GM19099 (cell line): ENCODE results near the gene HDAC4.

Experiments used
- POLR2A ChIP-seq: IDR thresholded peaks from 3 replicates; pipeline ENCODE4 v1.6.1; 2011; ENCODE audit warnings: low read depth; ENCODE audit not compliant: insufficient read length; ENCODE audit errors: extremely low read depth

HDAC4 gene

DNA sequence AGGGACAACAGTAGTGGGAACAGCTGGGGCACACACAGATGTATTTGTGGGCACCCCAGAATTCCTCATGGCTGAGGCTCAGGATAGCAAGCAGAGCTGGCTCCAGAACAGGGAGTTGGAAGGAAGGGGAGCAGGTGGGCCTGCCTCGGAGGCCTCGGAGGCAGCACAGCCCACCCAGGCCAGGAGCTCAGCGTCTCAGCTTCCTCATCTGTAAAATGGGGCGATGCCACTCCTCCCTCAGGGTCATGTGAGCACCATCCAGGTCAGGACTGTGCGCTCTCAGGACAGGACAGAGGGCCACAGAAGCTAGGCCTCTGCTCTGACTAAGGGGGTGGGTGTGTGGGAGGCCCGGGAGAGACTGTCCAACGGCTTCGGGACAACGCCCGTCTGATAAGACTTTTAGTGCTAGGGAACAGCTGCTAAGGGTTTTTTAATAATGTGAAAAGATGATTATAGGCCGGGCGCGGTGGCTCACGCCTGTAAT, 106.2 kb downstream of the HDAC4 start:
- no peak for TF ChIP-seq POLR2A

DNA sequence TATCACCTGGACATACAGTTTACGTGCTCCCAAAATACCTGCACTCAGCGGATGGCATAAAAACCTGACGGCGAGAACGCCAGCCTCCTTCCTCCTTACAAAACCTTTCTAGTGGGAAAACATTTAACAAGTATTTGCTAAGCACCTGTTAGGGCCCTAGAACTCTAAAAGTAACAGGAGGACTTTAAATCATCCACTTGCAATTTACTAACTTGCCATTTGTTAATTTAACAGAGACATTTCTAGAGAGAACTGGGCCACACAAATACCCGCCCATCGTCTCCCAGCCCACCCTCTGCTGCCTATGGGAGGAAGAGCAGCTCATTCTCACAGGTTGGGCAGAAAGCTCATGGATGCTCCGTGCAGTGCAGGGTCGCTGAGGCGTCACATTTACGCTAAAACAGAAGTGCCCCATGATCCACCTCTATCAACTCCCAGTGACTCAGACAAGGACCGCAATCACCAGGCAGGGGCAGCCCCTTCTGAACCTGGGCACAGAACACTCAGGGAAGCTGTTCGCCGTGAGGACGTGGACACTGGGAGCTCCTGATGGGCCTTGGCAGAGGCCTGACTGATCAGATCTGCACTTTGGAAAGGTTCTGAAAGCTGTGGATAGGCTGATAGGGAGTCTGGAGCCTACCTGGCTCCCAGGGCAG, 106.9 kb downstream of the HDAC4 start:
- TF ChIP-seq POLR2A: no peak

DNA sequence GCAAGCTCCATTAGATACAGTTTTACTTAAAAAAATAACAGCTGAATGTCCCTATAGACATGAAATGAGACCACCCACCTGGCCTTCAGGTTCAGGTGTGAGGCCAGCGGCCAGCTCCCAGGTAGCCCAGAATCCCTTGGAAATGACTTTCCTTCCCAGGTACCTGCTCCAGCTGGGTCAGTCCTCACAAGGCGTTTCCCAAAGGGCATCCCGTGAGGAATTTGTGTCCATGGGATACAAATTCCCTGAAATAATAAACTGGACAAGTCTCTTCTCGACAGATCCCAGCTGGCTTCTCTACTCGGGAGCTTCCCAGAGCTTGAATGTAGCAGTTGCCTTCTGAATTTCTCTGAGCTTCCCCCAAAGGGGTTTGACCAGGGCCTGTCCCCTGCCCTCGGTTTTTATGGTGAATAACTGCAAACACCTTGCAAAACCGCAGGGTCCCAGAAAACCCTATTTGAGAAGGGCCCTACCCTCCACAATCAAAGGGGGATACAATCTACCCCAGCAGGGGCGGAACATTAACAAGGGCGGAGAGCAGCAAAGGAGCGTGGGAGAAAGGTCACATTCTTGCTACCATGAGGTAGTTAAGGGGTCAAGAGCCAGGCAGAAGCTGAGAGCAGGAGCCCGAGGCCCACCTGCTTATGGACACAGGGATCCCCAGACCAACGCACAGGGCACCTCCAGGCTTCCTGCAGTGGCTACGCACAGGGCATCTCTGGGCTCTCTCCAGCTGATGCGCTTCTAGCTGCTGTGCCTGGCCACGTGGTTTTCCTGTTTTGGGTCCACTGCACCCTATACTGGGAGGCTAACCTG, 107.7 kb downstream of the HDAC4 start:
- TF ChIP-seq POLR2A: no peak

DNA sequence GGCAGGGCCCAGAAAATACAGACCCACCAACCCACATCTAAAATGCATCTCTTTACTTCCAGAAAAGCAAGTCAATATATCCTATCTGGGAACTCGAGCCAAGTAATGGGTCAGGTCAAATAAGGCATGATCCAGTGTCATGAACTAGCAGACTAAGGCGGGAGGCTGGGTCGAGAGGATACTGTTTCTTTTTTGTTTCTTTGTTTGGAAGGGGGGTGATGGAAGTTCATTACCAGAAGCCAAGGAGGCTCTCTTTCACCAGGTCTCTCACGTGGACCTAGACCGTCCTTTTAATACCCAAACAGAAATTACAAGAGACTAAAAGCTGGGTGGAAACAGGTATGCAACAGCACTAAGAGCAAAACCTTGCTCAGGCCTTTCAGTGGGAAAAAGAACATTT, 108.3 kb downstream of the HDAC4 start:
- TF ChIP-seq POLR2A: no peak

DNA sequence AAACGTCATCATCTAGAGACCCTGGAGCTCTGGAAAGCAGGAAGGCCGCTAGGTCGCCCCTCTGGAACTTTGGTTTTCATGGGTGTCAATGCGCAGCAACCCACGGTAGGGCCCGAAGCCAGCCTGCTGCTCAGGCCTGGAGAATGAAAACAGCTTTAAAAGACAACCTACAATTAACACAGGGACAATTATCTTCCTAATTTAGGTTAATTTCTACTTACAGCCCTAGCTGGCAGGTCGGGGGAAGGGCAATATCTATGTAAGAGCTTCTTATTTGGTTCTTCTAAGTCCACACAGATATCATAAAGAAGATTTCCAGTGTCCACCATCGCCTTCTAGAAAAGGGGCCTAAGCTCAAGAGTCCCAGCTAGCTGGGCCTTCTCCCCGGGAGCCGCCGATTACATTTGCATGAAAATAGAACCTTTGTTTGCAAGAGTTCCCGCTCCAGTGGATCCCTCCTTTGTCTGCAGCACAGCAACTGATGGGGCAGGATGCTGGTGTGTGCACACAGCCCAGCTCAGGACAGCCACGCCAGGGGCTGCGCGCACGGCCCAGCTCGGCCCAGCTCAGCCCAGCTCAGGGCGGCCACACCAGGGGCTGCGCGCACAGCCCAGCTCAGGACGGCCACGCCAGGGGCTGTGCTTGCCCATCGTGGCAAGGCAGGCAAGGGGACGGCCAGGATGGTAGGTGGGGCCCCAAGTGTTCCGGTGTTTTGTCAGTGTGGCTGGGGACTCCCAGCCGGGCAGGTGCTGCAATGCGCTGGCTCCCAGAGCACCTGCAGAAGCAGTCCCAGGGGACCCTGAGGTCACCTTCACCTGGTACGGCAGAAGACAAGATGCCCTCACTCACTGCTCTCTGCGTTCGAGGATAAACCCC, 109.1 kb downstream of the HDAC4 start:
- TF ChIP-seq POLR2A: no peak

DNA sequence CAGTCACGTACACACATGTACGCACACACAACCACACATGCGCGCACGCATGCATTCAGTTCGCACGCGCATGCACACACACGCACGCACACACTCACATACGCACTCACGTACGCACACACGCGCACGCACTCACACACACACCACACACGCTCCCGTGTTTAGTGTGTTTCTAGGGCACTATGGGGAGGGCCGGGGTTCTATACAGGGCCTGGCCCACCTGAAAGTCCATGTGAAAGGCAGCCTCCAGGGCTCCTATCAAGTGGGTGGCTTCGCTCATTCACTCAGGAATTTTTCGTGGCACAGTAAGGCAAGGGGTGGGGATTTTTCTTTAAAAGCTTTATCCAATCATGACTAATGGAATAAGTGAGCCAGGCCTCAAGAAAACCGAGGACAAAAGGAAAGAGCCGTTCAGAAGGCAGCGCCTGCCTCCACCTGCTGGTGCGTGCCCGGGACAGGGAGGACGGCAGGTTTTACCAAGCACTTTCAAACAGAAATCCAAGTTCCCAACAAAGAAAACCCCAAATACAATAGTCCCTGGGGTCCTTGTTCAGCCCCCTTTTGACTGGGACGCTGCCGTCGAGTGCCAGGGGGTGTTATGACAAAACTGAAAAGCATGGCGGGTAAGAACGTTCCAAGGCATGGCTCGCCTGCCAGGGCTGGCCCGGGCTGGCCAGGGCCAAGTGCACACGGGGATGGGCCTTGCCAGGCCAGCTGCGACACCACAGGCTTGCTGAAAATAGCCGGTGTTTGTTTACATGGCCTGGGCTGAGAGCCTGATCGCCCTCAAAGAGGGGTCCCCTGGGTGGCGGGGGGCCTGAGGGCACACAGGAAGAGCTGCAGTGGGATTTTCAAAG, 110.0 kb downstream of the HDAC4 start:
- TF ChIP-seq POLR2A: no peak

DNA sequence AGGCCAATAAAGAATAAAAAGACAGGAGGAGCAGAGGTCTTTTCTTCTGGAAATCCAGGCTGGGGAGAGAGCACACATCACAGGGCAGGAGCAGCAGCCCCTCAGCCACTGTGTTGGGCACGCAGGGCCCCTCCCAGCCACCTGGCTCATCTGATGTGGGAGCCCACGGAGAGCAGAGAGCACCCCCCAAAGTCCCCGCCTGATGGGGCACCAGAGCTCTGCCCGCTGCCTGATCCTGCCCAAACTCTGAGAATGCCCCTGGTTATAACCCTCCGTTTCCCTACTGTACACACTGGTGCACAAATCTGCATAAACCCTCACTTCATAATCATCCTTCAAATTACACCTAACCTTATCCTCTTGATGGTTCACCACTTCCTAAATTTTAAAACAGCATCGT, 111.3 kb downstream of the HDAC4 start:
- no peak for TF ChIP-seq POLR2A

DNA sequence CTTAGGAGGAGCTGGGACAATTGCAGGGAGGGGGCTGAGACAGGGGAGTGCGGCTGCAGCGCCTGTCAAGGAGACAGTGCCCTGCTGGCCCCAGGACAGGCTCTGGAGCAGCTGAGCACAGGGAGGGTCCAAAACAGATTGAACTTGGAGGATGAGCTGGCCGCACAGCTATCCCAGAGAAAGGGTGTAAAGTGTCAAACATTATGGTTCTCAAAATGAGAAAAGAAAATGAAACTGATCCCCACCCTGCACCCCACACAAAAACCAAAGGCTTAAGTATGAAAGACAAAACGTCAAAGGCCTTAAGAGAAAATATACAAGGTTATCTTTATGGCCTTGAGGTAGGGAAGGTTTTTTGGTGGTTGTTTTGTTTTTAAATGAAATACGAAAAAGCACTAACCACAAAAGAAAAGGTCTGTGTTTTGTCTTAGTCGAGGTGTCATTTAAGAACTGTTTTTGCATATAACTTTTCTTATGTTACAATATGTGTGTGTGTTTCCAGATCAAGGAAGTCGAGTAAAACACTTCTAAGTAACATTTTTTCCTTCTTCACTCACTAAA, 111.8 kb downstream of the HDAC4 start:
- no peak for TF ChIP-seq POLR2A

DNA sequence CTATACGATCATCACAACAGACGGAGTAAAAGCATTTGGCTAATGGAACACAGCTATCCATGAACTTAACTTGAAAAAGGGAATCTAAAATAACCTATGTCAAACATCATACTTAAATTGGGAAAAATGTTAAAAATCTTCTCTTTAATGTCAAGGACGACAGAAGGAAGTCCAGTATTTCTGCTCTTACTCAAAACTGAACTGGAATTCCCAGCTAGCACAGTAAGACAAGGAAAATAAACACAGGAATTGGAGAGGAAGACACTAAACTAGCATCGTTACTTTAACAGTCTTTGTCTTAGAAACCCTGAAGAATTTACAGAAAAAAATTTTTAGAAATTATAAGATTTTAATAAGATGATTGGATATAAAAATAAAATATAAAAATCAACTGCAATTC, 112.6 kb downstream of the HDAC4 start:
- TF ChIP-seq POLR2A: no peak

DNA sequence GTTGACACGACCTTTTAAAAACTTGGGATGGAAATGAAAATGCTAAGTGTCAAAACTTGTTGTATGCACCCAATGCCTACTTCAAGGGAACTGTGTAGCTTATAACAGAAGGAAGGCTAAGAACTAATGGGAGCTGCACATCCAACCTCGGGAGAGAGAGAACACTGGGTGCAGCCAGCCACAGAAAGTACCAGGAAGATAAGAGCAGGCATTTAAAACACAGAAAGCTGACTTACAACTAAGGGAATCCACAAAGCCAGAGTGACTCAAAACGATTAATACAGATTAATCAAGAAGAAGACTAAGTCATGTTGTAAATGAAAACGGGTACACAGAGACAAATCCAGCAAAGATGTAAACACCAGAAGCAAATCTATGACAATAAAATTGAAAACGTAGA, 113.4 kb downstream of the HDAC4 start:
- no peak for TF ChIP-seq POLR2A

DNA sequence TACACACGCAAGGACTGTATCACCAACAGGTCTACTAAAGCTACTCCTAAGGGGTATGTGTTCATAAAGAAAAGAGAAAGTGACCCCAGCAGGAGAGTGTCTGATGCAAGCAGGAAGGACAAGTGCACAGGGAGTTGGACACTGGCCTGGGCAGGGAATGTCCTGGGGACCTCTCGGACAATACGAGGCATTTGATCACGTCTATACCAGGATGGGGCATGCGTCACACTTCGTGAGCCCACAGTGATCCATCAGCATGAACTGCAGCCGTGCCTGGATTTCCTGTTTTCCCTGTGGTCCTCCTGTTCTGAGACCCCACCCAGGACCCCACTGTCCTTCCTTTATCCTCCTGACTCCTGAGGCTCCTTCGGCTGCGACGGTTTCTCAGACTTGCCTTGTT, 113.9 kb downstream of the HDAC4 start:
- TF ChIP-seq POLR2A: no peak

DNA sequence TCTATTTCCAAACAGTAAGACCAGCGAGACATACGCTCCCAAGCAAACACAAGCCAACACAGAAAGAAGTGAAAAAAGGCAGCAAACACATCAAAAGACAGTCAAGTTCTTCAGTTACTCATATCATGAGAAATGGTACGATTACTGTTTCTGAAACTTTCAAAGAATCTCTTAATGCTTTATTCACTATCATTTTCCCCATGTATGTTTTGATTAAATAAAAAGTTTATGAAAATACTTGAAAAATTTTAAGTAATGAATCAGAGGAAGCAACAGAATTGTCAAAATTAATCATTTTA, 114.9 kb downstream of the HDAC4 start:
- no peak for TF ChIP-seq POLR2A

DNA sequence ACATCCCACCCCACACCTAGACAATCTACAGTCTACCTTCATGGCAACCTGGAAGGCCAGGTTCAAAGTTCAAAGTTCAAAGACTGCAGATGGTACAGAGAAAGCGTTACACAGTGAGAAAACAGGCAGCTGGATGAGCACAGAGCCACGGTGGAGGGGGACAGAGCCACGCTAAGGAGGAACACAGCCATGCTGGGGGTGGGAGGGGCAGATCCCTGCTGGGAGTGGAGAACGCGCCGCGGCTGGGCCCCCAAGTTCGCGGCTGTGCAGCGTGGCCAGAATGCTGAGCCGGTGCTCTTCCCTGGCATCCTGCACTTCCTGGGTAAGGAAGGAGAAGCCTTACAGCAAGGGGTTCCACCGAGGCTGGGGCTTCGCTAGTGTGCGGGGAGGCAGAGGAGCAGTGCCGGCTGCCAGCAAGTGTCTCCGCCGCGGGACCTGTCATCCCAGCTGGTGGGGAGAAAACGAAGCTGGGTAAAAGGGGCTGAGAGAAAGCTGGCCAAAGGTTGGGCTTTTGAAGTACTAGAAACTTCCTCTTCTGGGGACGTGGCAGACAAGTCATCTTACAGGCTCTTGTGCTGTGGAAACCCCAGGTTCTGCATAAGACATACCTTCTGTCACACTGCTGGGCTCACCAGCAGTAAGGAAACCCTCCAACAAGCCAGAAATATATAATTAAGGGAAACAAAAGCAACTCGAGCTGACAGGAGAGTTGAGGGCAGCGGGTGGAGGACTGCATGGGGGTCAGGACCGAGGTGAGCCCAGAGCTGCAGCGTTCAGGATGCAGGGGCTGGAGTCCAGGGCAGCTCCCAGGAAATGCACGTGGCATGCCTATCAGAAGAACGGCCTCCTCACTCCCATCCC, 115.5 kb downstream of the HDAC4 start:
- TF ChIP-seq POLR2A: no peak
